CD4-positive, alpha-beta T cell (primary cell): ENCODE results near the gene CUL9. TPM values are rescaled to one million over a fixed set of nuclear protein-coding genes. Genes with fewer than 3 reads are reported as not detected.

ENCODE experiments used
- ATAC-seq: fragments of 200-7000 bp; cut with Tn5 transposase; one replicate; pipeline ENCODE4 v1.10.0; 2022; ENCODE audit warnings: mild to moderate bottlenecking; ENCODE audit not compliant: poor library complexity
- CTCF ChIA-PET: fragments of 350-600 bp; sonication (Branson Sonifier 250); formaldehyde crosslinking; loops from one replicate; lab custom pipeline; 2021; ENCODE audit warnings: antibody characterized with exemption, inconsistent platforms; lab: Charles Lee
- POLR2A ChIA-PET: fragments of 350-600 bp; sonication (Branson Sonifier 250); formaldehyde crosslinking; loops from one replicate; lab custom pipeline; 2021; ENCODE audit warnings: antibody characterized with exemption, inconsistent platforms; lab: Charles Lee
- DNase-seq, 14 experiments: peaks; one replicate each; pipeline ENCODE4 v3.0.0-alpha.2; 2013 to 2020; ENCODE audit warnings: mixed read lengths in 2 of 14
- H3K27ac ChIP-seq, 2 donors: one replicate each; pipeline versions ENCODE4 v1.5.1 to v1.7.0; 2013; ENCODE audit warnings: low read length in 2 of 2, low read depth in 1 of 2, mild to moderate bottlenecking in 1 of 2
- H3K27me3 ChIP-seq, 2 experiments: 1 replicate in 1 of 2; 2 replicates in 1 of 2; pipeline versions ENCODE4 v1.6.1 to v1.7.0; 2013; ENCODE audit warnings: low read length in 2 of 2, control low read depth in 1 of 2, mild to moderate bottlenecking in 1 of 2, moderate library complexity in 1 of 2; ENCODE audit not compliant: insufficient read depth in 2 of 2, control insufficient read depth in 1 of 2
- H3K36me3 ChIP-seq: one replicate; pipeline ENCODE4 v1.6.1; 2013; ENCODE audit warnings: low read length, control low read depth; ENCODE audit not compliant: insufficient read depth
- H3K4me1 ChIP-seq: one replicate; pipeline ENCODE4 v1.6.1; 2013; ENCODE audit warnings: low read length, control low read depth; ENCODE audit not compliant: insufficient read depth
- H3K4me3 ChIP-seq: one replicate; pipeline ENCODE4 v1.5.1; 2013; ENCODE audit warnings: mild to moderate bottlenecking, low read length, moderate library complexity
- H3K9me3 ChIP-seq, 2 experiments: 1 replicate in 1 of 2; 2 replicates in 1 of 2; pipeline versions ENCODE4 v1.6.1 to v1.7.0; 2013; ENCODE audit warnings: low read length in 2 of 2, mild to moderate bottlenecking in 2 of 2, control low read depth in 1 of 2, moderate library complexity in 1 of 2; ENCODE audit not compliant: control insufficient read depth in 1 of 2, insufficient read depth in 1 of 2
- H3K27ac Mint-ChIP-seq: one replicate; pipeline ENCODE4 v1.8.0; 2020; ENCODE audit warnings: mixed read lengths
- H3K27me3 Mint-ChIP-seq: one replicate; pipeline ENCODE4 v1.8.0; 2021; ENCODE audit warnings: mixed read lengths
- H3K36me3 Mint-ChIP-seq: one replicate; pipeline ENCODE4 v1.8.0; 2021; ENCODE audit warnings: low read depth, mixed read lengths
- H3K4me1 Mint-ChIP-seq: one replicate; pipeline ENCODE4 v1.8.0; 2021; ENCODE audit warnings: low read depth, mixed read lengths
- H3K4me3 Mint-ChIP-seq: one replicate; pipeline ENCODE4 v1.8.0; 2020; ENCODE audit warnings: mild to moderate bottlenecking, mixed read lengths
- H3K9me3 Mint-ChIP-seq: one replicate; pipeline ENCODE4 v1.8.0; 2020; ENCODE audit warnings: mixed read lengths
- intact Hi-C, 2 experiments: fragments of 100-400 bp; cut with DNase I in 1 of 2; cut with micrococcal nuclease in 1 of 2; formaldehyde crosslinking; loops; one replicate each; pipeline versions ENCODE4 v1.15.1 to v1.9.0; 2023 to 2025; cut with DNase I, micrococcal nuclease
- total RNA-seq, 174 experiments: library from RNA in 2 of 174; stranded (reverse) in 2 of 174; gene quantifications; one replicate each; pipeline ENCODE4 v1.2.3 and lab custom pipeline; 2021 to 2026
- TF ChIP-seq, protein P1 (sequence below): fragments of 200-600 bp; IDR thresholded peaks from one replicate; pipeline ENCODE4 v1.8.0; 2022; ENCODE audit warnings: antibody characterized with exemption, mild to moderate bottlenecking

Gene CUL9
- total RNA-seq, 2 experiments from 2014 or later = 75.5 to 79.2 TPM

DNA sequence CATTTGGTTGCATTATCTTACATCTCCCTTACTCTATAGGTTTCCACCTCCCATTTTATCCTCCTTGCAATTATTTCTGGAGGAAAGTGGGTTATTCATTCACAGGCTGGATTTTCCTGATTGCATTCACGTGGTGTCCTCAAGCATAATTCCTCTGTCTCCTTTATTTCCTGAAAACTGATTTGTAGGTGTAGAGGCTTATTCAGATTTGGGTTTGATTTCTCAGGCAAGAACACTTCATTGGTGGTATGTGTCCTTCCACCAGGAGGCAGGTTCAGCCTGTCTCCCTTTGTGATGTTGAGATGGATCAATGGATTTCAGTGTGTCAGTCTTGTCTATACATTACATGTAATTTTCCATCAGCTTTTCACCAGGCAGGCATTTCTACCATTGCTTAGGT is 30.0 kb downstream of the CUL9 start:
- Histone ChIP-seq H3K4me1 (no peaks in the 10 kb centered on the region), H3K27ac (no peak overlapping the region), H3K27me3 (no peaks in the 10 kb centered on the region), H3K4me3 (no peak overlapping the region), H3K36me3 (peaks cover 22% of the 10 kb centered on the region), H3K9me3 (no peaks in the 10 kb centered on the region)
- Mint-ChIP-seq H3K4me3 (no peak overlapping the region), H3K4me1 (no peaks in the 10 kb centered on the region), H3K27ac (no peak overlapping the region), H3K36me3 (peaks cover 35% of the 10 kb centered on the region), H3K27me3 (no peaks in the 10 kb centered on the region), H3K9me3 (no peaks in the 10 kb centered on the region)
- TF ChIP-seq, protein P1, sequence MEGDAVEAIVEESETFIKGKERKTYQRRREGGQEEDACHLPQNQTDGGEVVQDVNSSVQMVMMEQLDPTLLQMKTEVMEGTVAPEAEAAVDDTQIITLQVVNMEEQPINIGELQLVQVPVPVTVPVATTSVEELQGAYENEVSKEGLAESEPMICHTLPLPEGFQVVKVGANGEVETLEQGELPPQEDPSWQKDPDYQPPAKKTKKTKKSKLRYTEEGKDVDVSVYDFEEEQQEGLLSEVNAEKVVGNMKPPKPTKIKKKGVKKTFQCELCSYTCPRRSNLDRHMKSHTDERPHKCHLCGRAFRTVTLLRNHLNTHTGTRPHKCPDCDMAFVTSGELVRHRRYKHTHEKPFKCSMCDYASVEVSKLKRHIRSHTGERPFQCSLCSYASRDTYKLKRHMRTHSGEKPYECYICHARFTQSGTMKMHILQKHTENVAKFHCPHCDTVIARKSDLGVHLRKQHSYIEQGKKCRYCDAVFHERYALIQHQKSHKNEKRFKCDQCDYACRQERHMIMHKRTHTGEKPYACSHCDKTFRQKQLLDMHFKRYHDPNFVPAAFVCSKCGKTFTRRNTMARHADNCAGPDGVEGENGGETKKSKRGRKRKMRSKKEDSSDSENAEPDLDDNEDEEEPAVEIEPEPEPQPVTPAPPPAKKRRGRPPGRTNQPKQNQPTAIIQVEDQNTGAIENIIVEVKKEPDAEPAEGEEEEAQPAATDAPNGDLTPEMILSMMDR = no peak
- no peak for ATAC-seq
- ChIA-PET CTCF (no interaction called here), POLR2A (no interaction called here)
- DNase-seq = peak in 1 of 14 experiments; percentile 20
- intact Hi-C loops = no loop called here

DNA sequence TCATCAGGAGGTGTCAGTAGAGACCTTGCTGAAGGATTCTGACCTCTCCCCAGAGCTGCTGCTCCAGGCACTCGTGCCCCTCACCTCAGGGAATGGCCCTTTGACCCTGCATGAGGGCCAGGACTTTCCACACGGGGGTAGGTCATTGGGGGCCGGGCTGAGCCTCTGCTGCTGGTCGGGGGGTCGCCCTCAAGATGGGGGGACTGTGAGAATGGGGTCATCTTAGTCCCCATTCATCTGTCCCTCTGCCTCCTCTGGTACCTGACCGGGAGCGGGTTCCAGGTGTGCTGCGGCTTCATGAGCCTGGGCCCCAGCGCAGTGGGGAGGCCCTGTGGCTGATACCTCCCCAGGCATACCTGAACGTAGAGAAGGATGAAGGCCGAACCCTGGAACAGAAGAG is 31.4 kb downstream of the CUL9 start:
- TF ChIP-seq, protein P1 = no peak
- Histone ChIP-seq H3K27ac (no peak overlapping the region), H3K36me3 (peaks cover 22% of the 10 kb centered on the region), H3K4me3 (no peak overlapping the region), H3K27me3 (no peaks in the 10 kb centered on the region), H3K9me3 (no peaks in the 10 kb centered on the region), H3K4me1 (no peaks in the 10 kb centered on the region)
- Mint-ChIP-seq H3K27ac (no peak overlapping the region), H3K27me3 (no peaks in the 10 kb centered on the region), H3K4me3 (no peak overlapping the region), H3K9me3 (no peaks in the 10 kb centered on the region), H3K4me1 (no peaks in the 10 kb centered on the region), H3K36me3 (peaks cover 37% of the 10 kb centered on the region)
- POLR2A ChIA-PET = no interaction called here
- intact Hi-C loops = no loop called here
- DNase-seq (no peak), ATAC-seq (no peak)
- CTCF ChIA-PET = no interaction called here

DNA sequence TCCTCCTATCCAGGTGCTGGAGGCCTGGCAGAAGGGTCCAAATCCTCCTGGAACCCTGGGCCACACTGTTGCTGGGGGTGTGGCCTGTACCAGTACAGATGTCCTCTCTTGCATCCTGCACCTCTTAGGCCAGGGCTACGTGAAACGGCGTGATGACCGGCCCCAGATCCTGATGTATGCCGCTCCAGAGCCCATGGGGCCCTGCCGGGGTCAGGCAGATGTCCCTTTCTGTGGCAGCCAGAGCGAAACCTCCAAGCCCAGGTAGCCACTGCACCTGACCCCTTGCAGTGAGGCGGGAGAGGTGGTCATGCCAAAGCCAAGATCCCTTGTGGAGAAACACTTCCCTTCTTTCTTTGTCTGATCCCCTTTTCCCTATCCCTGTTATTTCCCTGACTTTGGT is 33.1 kb downstream of the CUL9 start:
- H3K36me3 Mint-ChIP-seq = peaks cover 51% of the 10 kb centered on the region
- H3K27ac Mint-ChIP-seq = no peak overlapping the region
- intact Hi-C loops = no loop called here
- DNase-seq = peak in 1 of 14 experiments; percentile 14
- H3K4me1 ChIP-seq = no peaks in the 10 kb centered on the region
- H3K9me3 ChIP-seq = no peaks in the 10 kb centered on the region
- H3K27me3 Mint-ChIP-seq = no peaks in the 10 kb centered on the region
- TF ChIP-seq, protein P1 = no peak
- no peak overlapping the region for H3K27ac ChIP-seq
- no peaks in the 10 kb centered on the region for H3K9me3 Mint-ChIP-seq
- no peak overlapping the region for H3K4me3 ChIP-seq
- H3K27me3 ChIP-seq = no peaks in the 10 kb centered on the region
- H3K4me1 Mint-ChIP-seq = peaks cover 8% of the 10 kb centered on the region
- ATAC-seq = no peak
- no peak overlapping the region for H3K4me3 Mint-ChIP-seq
- peaks cover 22% of the 10 kb centered on the region for H3K36me3 ChIP-seq
- ChIA-PET POLR2A (interaction anchor here (0.7 kb wide), 1 partner anchor 304 kb away, joined by 3 read pairs; no protein-coding TSS in a partner anchor), CTCF (interaction anchor here (1.6 kb wide), 1 partner anchor 14 kb away, joined by 7 read pairs; the partner anchor contains the start of gene DNPH1)
